Kidney epithelial cell (primary cell): Measurements from ENCODE around the gene CRIP2. TPM values are rescaled to one million over a fixed set of nuclear protein-coding genes. Genes with fewer than 3 reads are reported as not detected.

Experiments used
- DNase-seq: peaks from one replicate; pipeline ENCODE4 v3.0.0-alpha.2; 2010; ENCODE audit warnings: low read depth
- H3K27me3 ChIP-seq: 2 replicates; pipeline ENCODE4 v1.6.0; 2011; ENCODE audit warnings: low read length; ENCODE audit not compliant: control insufficient read depth, insufficient read depth
- H3K36me3 ChIP-seq: 2 replicates; pipeline ENCODE4 v1.5.1; 2011; ENCODE audit warnings: low read length; ENCODE audit not compliant: control insufficient read depth, insufficient read depth
- H3K4me3 ChIP-seq: 2 replicates; pipeline ENCODE4 v1.5.1; 2011; ENCODE audit warnings: low read depth, mild to moderate bottlenecking, control low read depth, low read length
- CTCF ChIP-seq: IDR thresholded peaks from 2 replicates; pipeline ENCODE4 v1.5.1; 2011; ENCODE audit warnings: mild to moderate bottlenecking, moderate library complexity, low read length, control low read depth, inconsistent platforms; ENCODE audit not compliant: insufficient read depth, poor library complexity, severe bottlenecking
- total RNA-seq: library from RNA; depleted of rRNA; stranded (reverse); fragments of >200 nt; gene quantifications from 2 replicates; pipeline ENCODE4 v1.2.3, GENCODE V29; 2015

Gene CRIP2
- total RNA-seq, 1 donor from 2014 or later, result 101 TPM

GRCh38 chr14:105450123-105450505 lies 24.5 kb upstream of the CRIP2 start:
- Histone ChIP-seq H3K36me3 (no peaks in the 10 kb centered on the region), H3K27me3 (no peaks in the 10 kb centered on the region), H3K4me3 (no peak overlapping the region)
- TF ChIP-seq CTCF, result no peak
- DNase-seq, result no peak

- Histone ChIP-seq H3K27me3 (no peaks in the 10 kb centered on the region), H3K4me3 (no peak overlapping the region), H3K36me3 (no peaks in the 10 kb centered on the region)
- DNase-seq, result no peak
- no peak for TF ChIP-seq CTCF
Measured at GRCh38 chr14:105450864-105451720, 23.5 kb upstream of the CRIP2 start.

GRCh38 chr14:105452963-105453362 lies 21.7 kb upstream of the CRIP2 start:
- Histone ChIP-seq H3K4me3 (no peak overlapping the region), H3K36me3 (no peaks in the 10 kb centered on the region), H3K27me3 (no peaks in the 10 kb centered on the region)
- no peak for TF ChIP-seq CTCF
- no peak for DNase-seq

- Histone ChIP-seq H3K36me3 (no peaks in the 10 kb centered on the region), H3K4me3 (no peak overlapping the region), H3K27me3 (no peaks in the 10 kb centered on the region)
- no peak for DNase-seq
- no peak for TF ChIP-seq CTCF
Measured at GRCh38 chr14:105453847-105454246, 20.8 kb upstream of the CRIP2 start.

- no peak for TF ChIP-seq CTCF
- no peak for DNase-seq
- H3K4me3 ChIP-seq, result no peak overlapping the region
- H3K36me3 ChIP-seq, result no peaks in the 10 kb centered on the region
- no peaks in the 10 kb centered on the region for H3K27me3 ChIP-seq
Measured at GRCh38 chr14:105455086-105455640, 19.5 kb upstream of the CRIP2 start.
